ENCODE measurements around the gene INTS12.

DNA sequence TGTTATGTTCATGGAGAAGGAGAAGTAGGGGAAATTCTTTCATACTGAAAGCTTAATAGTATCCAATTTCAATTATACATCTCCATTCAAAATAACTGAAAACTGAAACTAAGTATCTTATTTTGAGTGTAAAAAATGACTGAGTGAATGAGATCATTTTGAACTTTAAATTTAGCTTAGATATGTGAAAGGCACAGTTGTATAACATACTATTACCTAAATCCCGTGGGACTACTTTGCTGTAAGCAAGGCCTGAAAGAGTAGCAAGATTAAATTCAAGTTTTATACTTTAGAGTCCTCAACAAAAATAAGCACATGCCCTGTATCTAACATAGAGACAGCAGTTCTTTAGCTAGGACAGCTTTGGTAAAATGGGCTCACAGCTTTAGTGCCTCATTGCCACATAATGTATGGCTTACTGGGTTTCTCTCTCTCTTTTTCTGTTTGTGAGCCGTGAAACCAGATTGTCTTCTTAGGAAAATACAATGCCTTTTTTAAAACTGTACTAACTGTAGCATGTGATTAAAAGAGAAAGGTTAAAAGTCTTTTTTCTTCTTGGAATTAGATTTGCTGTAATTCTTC is 43.3 kb upstream of the INTS12 start:
- TF ChIP-seq, protein P1, sequence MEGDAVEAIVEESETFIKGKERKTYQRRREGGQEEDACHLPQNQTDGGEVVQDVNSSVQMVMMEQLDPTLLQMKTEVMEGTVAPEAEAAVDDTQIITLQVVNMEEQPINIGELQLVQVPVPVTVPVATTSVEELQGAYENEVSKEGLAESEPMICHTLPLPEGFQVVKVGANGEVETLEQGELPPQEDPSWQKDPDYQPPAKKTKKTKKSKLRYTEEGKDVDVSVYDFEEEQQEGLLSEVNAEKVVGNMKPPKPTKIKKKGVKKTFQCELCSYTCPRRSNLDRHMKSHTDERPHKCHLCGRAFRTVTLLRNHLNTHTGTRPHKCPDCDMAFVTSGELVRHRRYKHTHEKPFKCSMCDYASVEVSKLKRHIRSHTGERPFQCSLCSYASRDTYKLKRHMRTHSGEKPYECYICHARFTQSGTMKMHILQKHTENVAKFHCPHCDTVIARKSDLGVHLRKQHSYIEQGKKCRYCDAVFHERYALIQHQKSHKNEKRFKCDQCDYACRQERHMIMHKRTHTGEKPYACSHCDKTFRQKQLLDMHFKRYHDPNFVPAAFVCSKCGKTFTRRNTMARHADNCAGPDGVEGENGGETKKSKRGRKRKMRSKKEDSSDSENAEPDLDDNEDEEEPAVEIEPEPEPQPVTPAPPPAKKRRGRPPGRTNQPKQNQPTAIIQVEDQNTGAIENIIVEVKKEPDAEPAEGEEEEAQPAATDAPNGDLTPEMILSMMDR (IDR thresholded peaks at IDR 0.05; ENCODE audit: low read length), result no peak
- TF ChIP-seq EZH2 (optimal IDR thresholded peaks at IDR 0.05; ENCODE audit: low read depth, low read length) (no peak), EZH2phosphoT487 (IDR thresholded peaks at IDR 0.05; ENCODE audit: low read length) (no peak)
